AG04450 (cell line): ENCODE measurements around the gene R3HDM1. TPM values are rescaled to one million over a fixed set of nuclear protein-coding genes. Genes with fewer than 3 reads are reported as not detected.

Source experiments
- CTCF ChIA-PET: fragments of 300-600, 350-600 bp; formaldehyde crosslinking; extraction: SDS; loops from one replicate; lab custom pipeline; 2022; ENCODE audit warnings: antibody characterized with exemption, inconsistent platforms; lab: Charles Lee
- POLR2A ChIA-PET: fragments of 350-600 bp; formaldehyde crosslinking; extraction: SDS; loops from one replicate; lab custom pipeline; 2021; ENCODE audit warnings: antibody characterized with exemption, inconsistent platforms; lab: Yijun Ruan, JAX
- DNase-seq: peaks from one replicate; pipeline ENCODE4 v3.0.0-alpha.2; 2011; ENCODE audit warnings: low read depth, low spot score
- H3K27ac ChIP-seq: one replicate; pipeline ENCODE4 v1.5.1; 2012; ENCODE audit warnings: low read depth, low read length, control low read depth
- H3K27me3 ChIP-seq: one replicate; pipeline ENCODE4 v1.6.0; 2012; ENCODE audit warnings: low read length; ENCODE audit not compliant: control insufficient read depth, insufficient read depth
- H3K4me3 ChIP-seq: 2 replicates; pipeline ENCODE4 v1.5.1; 2011; ENCODE audit warnings: mild to moderate bottlenecking, low read depth, low read length, control low read depth
- H3K9me3 ChIP-seq: 2 replicates; pipeline ENCODE4 v1.5.1; 2012; ENCODE audit warnings: low read length; ENCODE audit not compliant: control insufficient read depth, insufficient read depth
- polyA plus RNA-seq: library from polyadenylated mRNA; depleted of rRNA; stranded (reverse); fragments of >200 nt; gene quantifications from 2 replicates; pipeline ENCODE4 v1.2.3, GENCODE V29; 2011
- TF ChIP-seq, protein P1 (sequence below): IDR thresholded peaks from 2 replicates; pipeline ENCODE4 v1.5.1; 2011; ENCODE audit warnings: low read depth, low read length, control low read depth, inconsistent platforms

Gene R3HDM1
- polyA plus RNA-seq, 1 experiment = 39.1 TPM

DNA sequence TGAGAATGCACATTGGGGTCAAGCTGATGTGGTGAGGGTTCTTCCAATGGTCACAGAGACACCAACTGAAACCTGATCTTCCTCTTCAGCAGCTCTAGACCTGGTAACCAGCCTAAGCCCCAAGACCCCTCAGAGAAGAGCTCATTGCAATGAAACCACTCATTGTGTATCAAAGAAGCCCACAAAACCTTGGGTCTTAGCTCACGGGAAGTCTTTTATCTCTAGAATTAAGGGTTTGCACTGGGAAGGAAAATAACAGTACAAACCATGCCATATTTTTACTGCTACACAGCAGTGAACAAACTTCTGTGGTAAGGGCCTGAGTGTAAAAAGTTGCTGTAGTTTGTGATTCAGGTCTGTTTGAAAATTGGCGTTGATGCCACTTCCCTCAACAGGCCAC is 201.8 kb downstream of the R3HDM1 start:
- H3K27me3 ChIP-seq = no peaks in the 10 kb centered on the region
- H3K27ac ChIP-seq = no peak overlapping the region
- H3K4me3 ChIP-seq = no peak overlapping the region
- ChIA-PET POLR2A (no interaction called here), CTCF (interaction anchor here (2.2 kb wide), 1 partner anchor 23 kb away, joined by 7 read pairs; no protein-coding TSS in a partner anchor)
- TF ChIP-seq, protein P1, sequence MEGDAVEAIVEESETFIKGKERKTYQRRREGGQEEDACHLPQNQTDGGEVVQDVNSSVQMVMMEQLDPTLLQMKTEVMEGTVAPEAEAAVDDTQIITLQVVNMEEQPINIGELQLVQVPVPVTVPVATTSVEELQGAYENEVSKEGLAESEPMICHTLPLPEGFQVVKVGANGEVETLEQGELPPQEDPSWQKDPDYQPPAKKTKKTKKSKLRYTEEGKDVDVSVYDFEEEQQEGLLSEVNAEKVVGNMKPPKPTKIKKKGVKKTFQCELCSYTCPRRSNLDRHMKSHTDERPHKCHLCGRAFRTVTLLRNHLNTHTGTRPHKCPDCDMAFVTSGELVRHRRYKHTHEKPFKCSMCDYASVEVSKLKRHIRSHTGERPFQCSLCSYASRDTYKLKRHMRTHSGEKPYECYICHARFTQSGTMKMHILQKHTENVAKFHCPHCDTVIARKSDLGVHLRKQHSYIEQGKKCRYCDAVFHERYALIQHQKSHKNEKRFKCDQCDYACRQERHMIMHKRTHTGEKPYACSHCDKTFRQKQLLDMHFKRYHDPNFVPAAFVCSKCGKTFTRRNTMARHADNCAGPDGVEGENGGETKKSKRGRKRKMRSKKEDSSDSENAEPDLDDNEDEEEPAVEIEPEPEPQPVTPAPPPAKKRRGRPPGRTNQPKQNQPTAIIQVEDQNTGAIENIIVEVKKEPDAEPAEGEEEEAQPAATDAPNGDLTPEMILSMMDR = no peak
- no peak for DNase-seq
- H3K9me3 ChIP-seq = no peaks in the 10 kb centered on the region

DNA sequence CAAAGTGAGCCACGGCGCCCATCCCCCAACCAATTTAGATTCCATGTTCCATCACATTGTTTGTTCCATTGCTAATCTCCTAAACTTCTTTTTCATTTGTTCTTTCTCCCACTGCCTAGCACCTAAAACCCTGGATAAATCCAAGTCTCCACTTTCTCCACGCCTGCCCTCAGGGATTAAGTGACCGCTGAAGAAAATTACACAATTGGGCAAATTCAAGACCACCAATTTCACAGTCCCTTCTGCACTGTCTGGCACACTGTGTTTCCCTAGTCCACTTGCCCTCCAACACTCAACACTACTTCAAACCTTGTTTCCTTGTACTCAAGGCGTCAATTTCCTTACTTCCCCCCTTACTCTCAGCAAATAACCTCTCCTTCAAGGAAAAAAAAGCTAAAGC is 205.3 kb downstream of the R3HDM1 start:
- Histone ChIP-seq H3K4me3 (no peak overlapping the region), H3K27me3 (no peaks in the 10 kb centered on the region), H3K27ac (no peak overlapping the region), H3K9me3 (no peaks in the 10 kb centered on the region)
- TF ChIP-seq, protein P1 = no peak
- DNase-seq = no peak
- POLR2A ChIA-PET = no interaction called here
- CTCF ChIA-PET = interaction anchor here (0.7 kb wide), 1 partner anchor 265 kb away, joined by 4 read pairs; no protein-coding TSS in a partner anchor

DNA sequence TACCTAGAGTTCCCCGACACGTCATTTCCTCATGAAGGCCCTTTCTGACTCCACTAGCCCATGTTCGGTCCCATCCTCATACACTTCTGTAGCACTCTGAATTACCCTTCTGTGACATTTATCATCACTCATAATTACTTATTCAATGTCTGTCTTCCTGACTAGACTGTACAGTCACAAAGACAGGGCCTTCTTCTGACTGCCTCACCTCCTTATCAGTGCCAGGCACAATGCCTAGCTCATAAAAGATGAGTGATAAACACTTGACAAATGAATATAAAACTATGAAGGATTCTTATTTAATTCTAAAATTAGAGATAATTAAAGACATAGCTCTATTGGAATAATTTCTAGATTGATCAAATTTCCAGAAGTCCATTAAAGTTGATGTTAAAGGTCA is 208.9 kb downstream of the R3HDM1 start:
- Histone ChIP-seq H3K4me3 (no peak overlapping the region), H3K27ac (no peak overlapping the region), H3K27me3 (no peaks in the 10 kb centered on the region), H3K9me3 (no peaks in the 10 kb centered on the region; the same call in 1 of the 2 replicates)
- ChIA-PET CTCF (interaction anchor here (1.0 to 1.6 kb wide), 2 partner anchors 16 to 58 kb away, joined by 3 to 4 read pairs; no protein-coding TSS in a partner anchor), POLR2A (interaction anchor here (0.5 kb wide), 1 partner anchor 9 kb away, joined by 8 read pairs; no protein-coding TSS in a partner anchor)
- TF ChIP-seq, protein P1 = no peak
- no peak for DNase-seq

DNA sequence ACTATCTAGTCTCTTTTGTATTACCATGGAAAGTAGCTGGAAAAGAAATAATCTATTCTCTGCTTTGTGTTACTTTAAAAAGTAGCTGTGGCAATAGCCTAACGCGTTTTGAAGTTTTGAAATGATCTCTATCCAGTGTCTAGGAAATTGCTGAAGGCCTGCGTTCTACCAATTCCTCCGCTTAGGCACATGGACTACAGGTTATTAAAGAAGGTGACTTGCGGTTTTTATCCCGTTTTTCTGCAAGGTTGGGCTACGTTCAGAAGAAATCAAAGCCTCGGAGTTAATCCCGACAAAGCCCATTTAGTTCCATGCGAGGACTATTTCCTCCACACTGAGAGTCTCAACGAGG is 209.7 kb downstream of the R3HDM1 start:
- H3K9me3 ChIP-seq = no peaks in the 10 kb centered on the region; the same call in 1 of the 2 replicates

More for the DNA sequence above, 209.7 kb downstream of the R3HDM1 start:
- CTCF ChIA-PET = interaction anchor here (1.0 to 1.6 kb wide), 2 partner anchors 17 to 57 kb away, joined by 3 to 4 read pairs; no protein-coding TSS in a partner anchor
- no peak overlapping the region for H3K4me3 ChIP-seq
- H3K27me3 ChIP-seq = no peaks in the 10 kb centered on the region
- TF ChIP-seq, protein P1 = no peak
- no peak overlapping the region for H3K27ac ChIP-seq
- no peak for DNase-seq
- POLR2A ChIA-PET = interaction anchor here (0.5 kb wide), 1 partner anchor 10 kb away, joined by 8 read pairs; no protein-coding TSS in a partner anchor
